Measurements from ENCODE around the gene MED13.
"Not testable (repeated sequence)": the region's sequence is repeated elsewhere in the genome, so short reads cannot be mapped to it uniquely, and the experiment has no call there.

The MED13 gene

DNA sequence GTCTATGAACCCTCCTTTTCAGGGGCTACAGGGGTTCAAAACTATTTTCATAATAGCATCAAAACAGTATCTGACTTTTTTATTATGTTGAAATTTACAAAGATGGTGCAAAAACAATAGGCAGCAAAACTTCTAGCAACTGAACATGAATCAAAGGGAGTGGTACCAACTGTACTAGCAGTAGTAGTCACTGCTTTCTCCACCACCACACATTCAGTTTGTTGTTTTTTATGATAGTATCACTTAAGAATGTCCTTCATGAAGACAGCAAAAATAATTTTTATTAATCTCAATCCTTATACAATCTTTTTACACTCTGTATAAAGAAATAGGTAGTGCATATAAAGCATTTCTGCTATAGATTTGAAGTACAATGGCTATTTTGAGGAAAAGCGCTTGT is 47.6 kb downstream of the MED13 start:
- H3K4me1 ChIP-seq (ENCODE audit: control insufficient read depth in 1 of 2, insufficient read depth in 2 of 2, low read length in 2 of 2), result no peaks in the 10 kb centered on the region
- H3K9me3 ChIP-seq (ENCODE audit: control insufficient read depth in 1 of 2, low read length in 2 of 2), result no peaks in the 10 kb centered on the region
- no peak overlapping the region for H3K4me3 ChIP-seq (ENCODE audit: low read depth in 1 of 2, low read length in 2 of 2)
- H3K27ac ChIP-seq (ENCODE audit: low read length), result no peak overlapping the region
- H3K36me3 ChIP-seq (ENCODE audit: control insufficient read depth in 1 of 2, insufficient read depth in 2 of 2, low read length in 2 of 2), result peaks cover 8 to 32% of the 10 kb centered on the region in 2 donors
- no peaks in the 10 kb centered on the region for H3K27me3 ChIP-seq (ENCODE audit: low read depth, low read length)

- H3K27me3 ChIP-seq (ENCODE audit: low read depth, low read length), result no peaks in the 10 kb centered on the region
- H3K27ac ChIP-seq (ENCODE audit: low read length), result no peak overlapping the region
- H3K36me3 ChIP-seq (ENCODE audit: control insufficient read depth in 1 of 2, insufficient read depth in 2 of 2, low read length in 2 of 2), result peaks cover 16 to 37% of the 10 kb centered on the region in 2 donors
- no peaks in the 10 kb centered on the region for H3K4me1 ChIP-seq (ENCODE audit: control insufficient read depth in 1 of 2, insufficient read depth in 2 of 2, low read length in 2 of 2)
- no peak overlapping the region for H3K4me3 ChIP-seq (ENCODE audit: low read depth in 1 of 2, low read length in 2 of 2)
- no peaks in the 10 kb centered on the region for H3K9me3 ChIP-seq (ENCODE audit: control insufficient read depth in 1 of 2, low read length in 2 of 2)
Measured at GRCh38 chr17:62014526-62014925, 50.6 kb downstream of the MED13 start.

DNA sequence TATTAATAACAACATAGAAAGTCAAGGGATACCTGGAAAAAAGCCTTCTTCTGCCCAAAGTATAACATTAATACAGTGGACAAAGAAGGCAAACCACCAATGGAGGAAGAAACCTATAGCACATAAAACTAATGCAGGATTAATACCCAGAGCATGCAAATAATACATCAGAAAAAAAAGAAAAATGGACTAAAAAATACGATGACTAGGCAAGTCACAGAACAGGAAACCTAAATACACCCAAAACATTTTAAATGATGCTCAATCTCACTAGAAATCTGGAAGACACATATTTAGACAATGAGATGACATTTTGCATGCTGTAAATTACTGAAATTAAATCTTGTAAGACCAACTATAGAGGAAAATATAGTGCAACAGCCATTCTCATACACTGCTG is 55.9 kb downstream of the MED13 start:
- Histone ChIP-seq H3K27me3 (ENCODE audit: low read depth, low read length) (no peaks in the 10 kb centered on the region), H3K36me3 (ENCODE audit: control insufficient read depth in 1 of 2, insufficient read depth in 2 of 2, low read length in 2 of 2) (peaks cover 26 to 33% of the 10 kb centered on the region in 2 donors), H3K4me1 (ENCODE audit: control insufficient read depth in 1 of 2, insufficient read depth in 2 of 2, low read length in 2 of 2) (peaks cover 0 to 7% of the 10 kb centered on the region in 2 donors), H3K27ac (ENCODE audit: low read length) (no peak overlapping the region), H3K4me3 (ENCODE audit: low read depth in 1 of 2, low read length in 2 of 2) (no peak overlapping the region), H3K9me3 (ENCODE audit: control insufficient read depth in 1 of 2, low read length in 2 of 2) (no peaks in the 10 kb centered on the region)

GRCh38 chr17:62008294-62008693 is 56.8 kb downstream of the MED13 start:
- Histone ChIP-seq H3K4me1 (ENCODE audit: control insufficient read depth in 1 of 2, insufficient read depth in 2 of 2, low read length in 2 of 2) (peaks cover 0 to 7% of the 10 kb centered on the region in 2 donors), H3K9me3 (ENCODE audit: control insufficient read depth in 1 of 2, low read length in 2 of 2) (no peaks in the 10 kb centered on the region), H3K36me3 (ENCODE audit: control insufficient read depth in 1 of 2, insufficient read depth in 2 of 2, low read length in 2 of 2) (peaks cover 26 to 35% of the 10 kb centered on the region in 2 donors), H3K27me3 (ENCODE audit: low read depth, low read length) (no peaks in the 10 kb centered on the region), H3K4me3 (ENCODE audit: low read depth in 1 of 2, low read length in 2 of 2) (no peak overlapping the region), H3K27ac (ENCODE audit: low read length) (no peak overlapping the region)

GRCh38 chr17:62004388-62004787 is 60.7 kb downstream of the MED13 start:
- H3K4me1 ChIP-seq (ENCODE audit: control insufficient read depth in 1 of 2, insufficient read depth in 2 of 2, low read length in 2 of 2), result peaks cover 0 to 11% of the 10 kb centered on the region in 2 donors
- no peaks in the 10 kb centered on the region for H3K27me3 ChIP-seq (ENCODE audit: low read depth, low read length)
- no peak overlapping the region for H3K4me3 ChIP-seq (ENCODE audit: low read depth in 1 of 2, low read length in 2 of 2)
- H3K27ac ChIP-seq (ENCODE audit: low read length), result no peak overlapping the region
- no peaks in the 10 kb centered on the region for H3K9me3 ChIP-seq (ENCODE audit: control insufficient read depth in 1 of 2, low read length in 2 of 2)
- H3K36me3 ChIP-seq (ENCODE audit: control insufficient read depth in 1 of 2, insufficient read depth in 2 of 2, low read length in 2 of 2), result peaks cover 12 to 23% of the 10 kb centered on the region in 2 donors

- not testable (repeated sequence) for H3K9me3 ChIP-seq (ENCODE audit: control insufficient read depth in 1 of 2, low read length in 2 of 2); H3K4me3 ChIP-seq (ENCODE audit: low read depth in 1 of 2, low read length in 2 of 2); H3K27me3 ChIP-seq (ENCODE audit: low read depth, low read length); H3K27ac ChIP-seq (ENCODE audit: low read length)
- Histone ChIP-seq H3K36me3 (ENCODE audit: control insufficient read depth in 1 of 2, insufficient read depth in 2 of 2, low read length in 2 of 2) (peaks cover 6 to 18% of the 10 kb centered on the region in 2 donors), H3K4me1 (ENCODE audit: control insufficient read depth in 1 of 2, insufficient read depth in 2 of 2, low read length in 2 of 2) (peaks cover 0 to 17% of the 10 kb centered on the region in 2 donors)
Measured at GRCh38 chr17:62003141-62003540, 61.9 kb downstream of the MED13 start.

DNA sequence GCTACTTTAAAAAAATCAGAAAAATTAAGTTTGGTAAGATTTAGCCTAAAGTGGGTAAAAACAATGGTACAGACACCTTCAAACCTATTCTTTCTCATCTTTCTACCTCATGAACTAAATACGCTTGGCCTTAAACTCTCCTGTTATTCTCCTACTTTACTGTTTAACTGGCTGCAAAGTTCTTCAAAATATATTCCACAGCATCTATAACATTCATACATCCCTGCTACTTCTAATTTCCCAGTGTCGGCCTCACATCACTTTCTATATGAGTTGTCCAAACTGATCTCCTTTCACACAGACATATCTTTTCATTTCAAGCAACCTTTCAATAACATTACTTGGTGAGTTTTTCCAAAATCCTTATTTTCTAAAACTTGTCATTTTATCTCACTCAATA is 64.0 kb downstream of the MED13 start:
- Histone ChIP-seq H3K27me3 (ENCODE audit: low read depth, low read length) (no peaks in the 10 kb centered on the region), H3K4me1 (ENCODE audit: control insufficient read depth in 1 of 2, insufficient read depth in 2 of 2, low read length in 2 of 2) (peaks cover 0 to 26% of the 10 kb centered on the region in 2 donors), H3K27ac (ENCODE audit: low read length) (no peak overlapping the region), H3K4me3 (ENCODE audit: low read depth in 1 of 2, low read length in 2 of 2) (no peak overlapping the region), H3K9me3 (ENCODE audit: control insufficient read depth in 1 of 2, low read length in 2 of 2) (no peaks in the 10 kb centered on the region), H3K36me3 (ENCODE audit: control insufficient read depth in 1 of 2, insufficient read depth in 2 of 2, low read length in 2 of 2) (peaks cover 6 to 15% of the 10 kb centered on the region in 2 donors)

DNA sequence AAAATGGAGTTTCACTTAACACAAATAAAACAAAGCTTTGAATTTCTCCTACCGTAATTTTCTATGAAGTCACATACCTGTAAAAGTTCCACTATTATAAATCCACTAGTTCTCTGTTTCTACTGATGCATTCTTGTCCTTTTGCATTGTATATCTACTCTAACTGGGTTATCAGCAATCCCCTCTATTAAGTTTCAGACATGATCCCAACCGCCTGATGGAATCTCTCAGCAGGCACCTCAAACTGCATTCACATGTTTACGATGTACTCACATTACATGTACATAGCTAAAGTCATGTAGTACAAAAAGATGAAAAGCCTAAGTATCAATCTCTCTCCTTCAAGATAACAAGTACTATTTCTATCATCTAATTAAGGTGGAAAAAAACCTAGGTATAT is 64.9 kb downstream of the MED13 start:
- no peaks in the 10 kb centered on the region for H3K27me3 ChIP-seq (ENCODE audit: low read depth, low read length)
- peaks cover 0 to 28% of the 10 kb centered on the region in 2 donors for H3K4me1 ChIP-seq (ENCODE audit: control insufficient read depth in 1 of 2, insufficient read depth in 2 of 2, low read length in 2 of 2)
- no peak overlapping the region for H3K4me3 ChIP-seq (ENCODE audit: low read depth in 1 of 2, low read length in 2 of 2)
- no peak overlapping the region for H3K27ac ChIP-seq (ENCODE audit: low read length)
- no peaks in the 10 kb centered on the region for H3K9me3 ChIP-seq (ENCODE audit: control insufficient read depth in 1 of 2, low read length in 2 of 2)
- H3K36me3 ChIP-seq (ENCODE audit: control insufficient read depth in 1 of 2, insufficient read depth in 2 of 2, low read length in 2 of 2), result peaks cover 6 to 13% of the 10 kb centered on the region in 2 donors

- Histone ChIP-seq H3K4me1 (ENCODE audit: control insufficient read depth in 1 of 2, insufficient read depth in 2 of 2, low read length in 2 of 2) (peaks cover 0 to 28% of the 10 kb centered on the region in 2 donors), H3K36me3 (ENCODE audit: control insufficient read depth in 1 of 2, insufficient read depth in 2 of 2, low read length in 2 of 2) (peaks cover 0 to 10% of the 10 kb centered on the region in 2 donors)
- H3K9me3 ChIP-seq (ENCODE audit: control insufficient read depth in 1 of 2, low read length in 2 of 2); H3K27ac ChIP-seq (ENCODE audit: low read length); H3K27me3 ChIP-seq (ENCODE audit: low read depth, low read length); H3K4me3 ChIP-seq (ENCODE audit: low read depth in 1 of 2, low read length in 2 of 2): not testable (repeated sequence)
Measured at GRCh38 chr17:61998534-61998933, 66.5 kb downstream of the MED13 start.

DNA sequence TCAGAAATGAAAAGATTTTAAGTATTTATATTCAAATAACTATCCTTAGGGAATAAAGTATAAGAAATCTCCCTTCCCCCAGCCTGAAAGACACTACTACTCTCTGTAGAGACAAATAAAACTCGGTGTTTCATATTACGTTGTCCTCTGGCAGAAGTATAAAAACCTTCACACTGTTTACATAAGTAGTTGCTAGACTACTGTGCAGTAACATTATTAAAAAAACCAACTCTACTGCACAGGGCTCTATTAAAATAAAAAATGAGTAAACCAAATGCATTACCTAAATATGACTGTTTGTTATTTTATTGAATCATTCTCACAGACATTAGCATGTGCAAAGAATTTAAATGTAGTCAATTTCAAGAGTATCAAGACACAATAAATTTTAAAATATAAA is 67.4 kb downstream of the MED13 start:
- peaks cover 0 to 10% of the 10 kb centered on the region in 2 donors for H3K36me3 ChIP-seq (ENCODE audit: control insufficient read depth in 1 of 2, insufficient read depth in 2 of 2, low read length in 2 of 2)
- H3K27me3 ChIP-seq (ENCODE audit: low read depth, low read length), result no peaks in the 10 kb centered on the region
- no peaks in the 10 kb centered on the region for H3K9me3 ChIP-seq (ENCODE audit: control insufficient read depth in 1 of 2, low read length in 2 of 2)
- no peak overlapping the region for H3K4me3 ChIP-seq (ENCODE audit: low read depth in 1 of 2, low read length in 2 of 2)
- no peak overlapping the region for H3K27ac ChIP-seq (ENCODE audit: low read length)
- H3K4me1 ChIP-seq (ENCODE audit: control insufficient read depth in 1 of 2, insufficient read depth in 2 of 2, low read length in 2 of 2), result peaks cover 0 to 28% of the 10 kb centered on the region in 2 donors

DNA sequence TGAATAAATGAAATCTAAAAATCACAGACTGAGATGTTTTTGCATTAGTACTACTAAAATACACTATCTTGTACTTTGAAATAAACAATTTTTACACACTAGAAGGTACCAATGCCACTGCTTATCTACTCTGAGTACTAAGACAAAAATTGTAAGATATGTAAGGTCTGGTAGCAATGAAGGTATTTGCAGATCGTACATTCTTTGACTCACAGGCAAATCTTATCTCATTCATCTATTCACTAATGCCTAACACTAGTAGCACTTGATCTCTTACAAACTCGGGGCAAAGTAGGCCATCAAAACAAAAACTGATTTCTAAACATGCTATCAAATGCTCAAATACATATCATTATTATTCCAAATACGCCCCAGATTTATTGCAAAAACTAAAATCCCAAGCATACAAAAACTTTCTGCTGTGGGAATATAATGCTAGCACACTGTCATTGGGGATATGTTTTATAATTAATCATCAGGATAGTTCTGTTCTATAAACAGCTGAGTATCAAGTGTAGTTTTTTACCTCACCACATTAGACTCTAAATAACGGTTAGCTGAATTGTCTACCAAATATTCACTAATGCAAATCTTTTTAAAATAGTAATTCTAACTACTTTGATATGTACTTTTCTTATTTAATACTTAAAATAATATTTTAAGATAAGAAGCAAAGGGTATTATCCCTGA is 68.0 kb downstream of the MED13 start:
- Histone ChIP-seq H3K4me1 (ENCODE audit: control insufficient read depth in 1 of 2, insufficient read depth in 2 of 2, low read length in 2 of 2) (peaks cover 0 to 28% of the 10 kb centered on the region in 2 donors), H3K27me3 (ENCODE audit: low read depth, low read length) (no peaks in the 10 kb centered on the region), H3K9me3 (ENCODE audit: control insufficient read depth in 1 of 2, low read length in 2 of 2) (no peaks in the 10 kb centered on the region), H3K4me3 (ENCODE audit: low read depth in 1 of 2, low read length in 2 of 2) (no peak overlapping the region), H3K27ac (ENCODE audit: low read length) (no peak overlapping the region), H3K36me3 (ENCODE audit: control insufficient read depth in 1 of 2, insufficient read depth in 2 of 2, low read length in 2 of 2) (peaks cover 3 to 11% of the 10 kb centered on the region in 2 donors)

DNA sequence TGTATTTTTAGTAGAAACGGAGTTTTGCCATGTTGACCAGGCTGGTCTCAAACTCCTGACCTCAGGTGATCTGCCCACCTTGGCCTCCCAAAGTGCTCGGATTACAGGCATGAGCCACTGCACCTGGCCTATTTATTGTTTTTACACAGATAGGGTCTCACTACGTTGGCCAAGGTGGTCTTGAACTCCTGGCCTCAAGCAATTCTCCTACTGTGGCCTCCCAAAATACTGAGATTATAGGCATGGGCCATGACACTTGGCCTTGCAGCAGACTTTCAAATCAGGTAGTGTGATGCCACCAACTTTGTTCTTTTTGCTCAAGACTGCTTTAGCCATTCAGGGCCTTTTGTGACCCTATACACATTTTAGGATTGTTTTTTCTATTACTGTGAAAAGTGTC is 75.6 kb downstream of the MED13 start:
- no peaks in the 10 kb centered on the region for H3K9me3 ChIP-seq (ENCODE audit: control insufficient read depth in 1 of 2, low read length in 2 of 2)
- no peaks in the 10 kb centered on the region for H3K4me1 ChIP-seq (ENCODE audit: control insufficient read depth in 1 of 2, insufficient read depth in 2 of 2, low read length in 2 of 2)
- no peak overlapping the region for H3K27ac ChIP-seq (ENCODE audit: low read length)
- peaks cover 19 to 20% of the 10 kb centered on the region in 2 donors for H3K36me3 ChIP-seq (ENCODE audit: control insufficient read depth in 1 of 2, insufficient read depth in 2 of 2, low read length in 2 of 2)
- H3K27me3 ChIP-seq (ENCODE audit: low read depth, low read length), result no peaks in the 10 kb centered on the region
- no peak overlapping the region for H3K4me3 ChIP-seq (ENCODE audit: low read depth in 1 of 2, low read length in 2 of 2)
